Ascending aorta (tissue), 2 donors: Measurements from ENCODE around the gene CSNK1G2. TPM values are rescaled to one million over a fixed set of nuclear protein-coding genes. Genes with fewer than 3 reads are reported as not detected.

Source experiments
- DNase-seq, 2 donors: peaks; one replicate each; pipeline ENCODE4 v3.0.0-alpha.2; 2019; ENCODE audit warnings: low spot score in 2 of 2
- H3K27ac ChIP-seq, 2 donors: fragments of 200-600 bp; sonication (generic); one replicate each; pipeline ENCODE4 v1.5.1; 2016 to 2017; ENCODE audit warnings: mild to moderate bottlenecking in 1 of 2
- H3K27me3 ChIP-seq: fragments of 200-600 bp; sonication (generic); one replicate; pipeline ENCODE4 v1.5.1; 2017
- H3K36me3 ChIP-seq, 2 donors: fragments of 200-600 bp; sonication (generic); one replicate each; pipeline ENCODE4 v1.5.1; 2016
- H3K4me1 ChIP-seq, 2 donors: fragments of 200-600 bp; sonication (generic); one replicate each; pipeline ENCODE4 v1.5.1; 2016 to 2017; ENCODE audit warnings: mild to moderate bottlenecking in 1 of 2
- H3K4me3 ChIP-seq, 2 donors: fragments of 200-600 bp; sonication (generic); one replicate each; pipeline ENCODE4 v1.5.1; 2016 to 2017; ENCODE audit warnings: mild to moderate bottlenecking in 1 of 2
- H3K9me3 ChIP-seq, 2 donors: fragments of 200-600 bp; sonication (generic); one replicate each; pipeline ENCODE4 v1.5.1; 2016
- CTCF ChIP-seq, 3 experiments: fragments of 200-600 bp in 2 of 3; fragments of 450-650 bp in 1 of 3; sonication (generic) in 2 of 3; IDR thresholded peaks; one replicate each; pipeline ENCODE4 v1.5.1; 2016 to 2019; ENCODE audit warnings: antibody characterized with exemption in 3 of 3, mild to moderate bottlenecking in 1 of 3, moderate library complexity in 1 of 3
- intact Hi-C: fragments of 100-400 bp; cut with DNase I; formaldehyde crosslinking; loops from one replicate; pipeline ENCODE4 v1.15.1; 2023
- total RNA-seq: library from RNA; depleted of rRNA; stranded (reverse); fragments of >200 nt; gene quantifications from one replicate; pipeline ENCODE4 v1.1.0, GENCODE V29; 2016

The CSNK1G2 gene
- total RNA-seq, 1 donor from 2014 or later: 79.6 TPM

- H3K4me1 ChIP-seq: no peaks in the 10 kb centered on the region
- H3K27ac ChIP-seq: no peak overlapping the region
- no peak overlapping the region for H3K4me3 ChIP-seq
- no peaks in the 10 kb centered on the region for H3K27me3 ChIP-seq
- no peak for DNase-seq
- no peak for TF ChIP-seq CTCF (IDR thresholded peaks at IDR 0.05)
- H3K36me3 ChIP-seq: peaks cover 35 to 55% of the 10 kb centered on the region in 2 donors
- H3K9me3 ChIP-seq: no peaks in the 10 kb centered on the region
- intact Hi-C loops: no loop called here
These were observed 22.0 kb upstream of the CSNK1G2 start for GRCh38 chr19:1918975-1919374.

GRCh38 chr19:1920644-1921043, 20.3 kb upstream of the CSNK1G2 start:
- Histone ChIP-seq H3K4me1 (no peaks in the 10 kb centered on the region), H3K27ac (no peak overlapping the region), H3K9me3 (no peaks in the 10 kb centered on the region), H3K36me3 (peaks cover 38 to 67% of the 10 kb centered on the region in 2 donors), H3K27me3 (no peaks in the 10 kb centered on the region), H3K4me3 (no peak overlapping the region)
- DNase-seq: no peak
- no peak for TF ChIP-seq CTCF (IDR thresholded peaks at IDR 0.05)
- intact Hi-C loops: no loop called here

GRCh38 chr19:1921326-1921725, 19.6 kb upstream of the CSNK1G2 start:
- no peak for DNase-seq
- TF ChIP-seq CTCF (IDR thresholded peaks at IDR 0.05): no peak
- Histone ChIP-seq H3K9me3 (no peaks in the 10 kb centered on the region), H3K36me3 (peaks cover 38 to 68% of the 10 kb centered on the region in 2 donors), H3K27me3 (no peaks in the 10 kb centered on the region), H3K4me3 (no peak overlapping the region), H3K27ac (no peak overlapping the region), H3K4me1 (no peaks in the 10 kb centered on the region)
- intact Hi-C loops: no loop called here

GRCh38 chr19:1921825-1922224, 19.1 kb upstream of the CSNK1G2 start:
- Histone ChIP-seq H3K27me3 (no peaks in the 10 kb centered on the region), H3K27ac (no peak overlapping the region), H3K4me1 (no peaks in the 10 kb centered on the region), H3K4me3 (no peak overlapping the region), H3K9me3 (no peaks in the 10 kb centered on the region), H3K36me3 (peaks cover 38 to 68% of the 10 kb centered on the region in 2 donors)
- no peak for TF ChIP-seq CTCF (IDR thresholded peaks at IDR 0.05)
- no peak for DNase-seq
- intact Hi-C loops: no loop called here

GRCh38 chr19:1922803-1923202, 18.2 kb upstream of the CSNK1G2 start:
- Histone ChIP-seq H3K27ac (no peak overlapping the region), H3K27me3 (no peaks in the 10 kb centered on the region), H3K36me3 (peaks cover 35 to 64% of the 10 kb centered on the region in 2 donors), H3K4me1 (no peaks in the 10 kb centered on the region), H3K9me3 (no peaks in the 10 kb centered on the region), H3K4me3 (no peak overlapping the region)
- DNase-seq: no peak
- intact Hi-C loops: no loop called here
- TF ChIP-seq CTCF (IDR thresholded peaks at IDR 0.05): no peak

- intact Hi-C loops: no loop called here
- Histone ChIP-seq H3K9me3 (no peaks in the 10 kb centered on the region), H3K4me3 (no peak overlapping the region), H3K36me3 (peaks cover 31 to 59% of the 10 kb centered on the region in 2 donors), H3K27ac (no peak overlapping the region), H3K4me1 (no peaks in the 10 kb centered on the region), H3K27me3 (no peaks in the 10 kb centered on the region)
- no peak for TF ChIP-seq CTCF (IDR thresholded peaks at IDR 0.05)
- no peak for DNase-seq
These were observed 17.7 kb upstream of the CSNK1G2 start for GRCh38 chr19:1923319-1923718.
